ENCODE results near the gene SCEL. TPM values are rescaled to one million over a fixed set of nuclear protein-coding genes. Genes with fewer than 3 reads are reported as not detected.
A peak's percentile ranks its signal among the peaks of the same experiment; 100 is the strongest.
"Not testable (repeated sequence)": the region's sequence is repeated elsewhere in the genome, so short reads cannot be mapped to it uniquely, and the experiment has no call there.

SCEL gene
- total RNA-seq, 4 donors from 2014 or later, result 255 to 453 (median 376) TPM

DNA sequence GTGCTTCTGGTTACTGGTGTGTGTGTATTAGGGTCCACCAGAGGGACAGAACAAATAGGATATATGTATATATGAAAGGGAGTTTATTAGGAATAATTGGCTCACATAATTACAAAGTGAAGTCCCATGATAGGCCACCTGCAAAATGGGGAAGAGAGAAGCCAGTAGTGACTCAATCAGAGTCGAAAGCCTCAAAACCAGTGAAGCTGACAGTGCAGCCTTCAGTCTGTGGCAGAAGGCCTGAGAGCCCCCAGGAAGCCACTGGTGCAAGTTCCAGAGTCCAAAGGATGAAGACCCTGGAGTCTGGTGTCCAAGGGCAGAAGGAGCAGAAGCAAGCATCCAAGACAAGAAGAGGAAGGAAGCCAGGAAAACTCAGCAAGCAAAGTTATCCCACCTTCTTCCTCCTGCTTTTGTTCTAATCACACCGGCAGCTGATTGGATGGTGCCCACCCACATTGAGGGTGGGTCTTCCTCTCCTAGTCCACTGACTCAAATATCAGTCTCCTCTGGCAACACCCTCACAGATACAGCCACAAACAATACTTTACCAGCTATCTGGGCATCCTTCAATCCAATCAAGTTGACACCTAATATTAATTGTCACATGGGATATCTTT lies 21.7 kb upstream of the SCEL start:
- no peak for DNase-seq
- Histone ChIP-seq H3K27me3 (no peaks in the 10 kb centered on the region), H3K4me3 (no peak overlapping the region), H3K27ac (no peak overlapping the region), H3K4me1 (peaks cover 0 to 16% (median 4%) of the 10 kb centered on the region in 3 donors), H3K9me3 (no peaks in the 10 kb centered on the region), H3K36me3 (no peaks in the 10 kb centered on the region)
- intact Hi-C loops (cut with DNase I), result no loop called here
- TF ChIP-seq, protein P1, sequence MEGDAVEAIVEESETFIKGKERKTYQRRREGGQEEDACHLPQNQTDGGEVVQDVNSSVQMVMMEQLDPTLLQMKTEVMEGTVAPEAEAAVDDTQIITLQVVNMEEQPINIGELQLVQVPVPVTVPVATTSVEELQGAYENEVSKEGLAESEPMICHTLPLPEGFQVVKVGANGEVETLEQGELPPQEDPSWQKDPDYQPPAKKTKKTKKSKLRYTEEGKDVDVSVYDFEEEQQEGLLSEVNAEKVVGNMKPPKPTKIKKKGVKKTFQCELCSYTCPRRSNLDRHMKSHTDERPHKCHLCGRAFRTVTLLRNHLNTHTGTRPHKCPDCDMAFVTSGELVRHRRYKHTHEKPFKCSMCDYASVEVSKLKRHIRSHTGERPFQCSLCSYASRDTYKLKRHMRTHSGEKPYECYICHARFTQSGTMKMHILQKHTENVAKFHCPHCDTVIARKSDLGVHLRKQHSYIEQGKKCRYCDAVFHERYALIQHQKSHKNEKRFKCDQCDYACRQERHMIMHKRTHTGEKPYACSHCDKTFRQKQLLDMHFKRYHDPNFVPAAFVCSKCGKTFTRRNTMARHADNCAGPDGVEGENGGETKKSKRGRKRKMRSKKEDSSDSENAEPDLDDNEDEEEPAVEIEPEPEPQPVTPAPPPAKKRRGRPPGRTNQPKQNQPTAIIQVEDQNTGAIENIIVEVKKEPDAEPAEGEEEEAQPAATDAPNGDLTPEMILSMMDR (IDR thresholded peaks at IDR 0.05), result no peak
- TF ChIP-seq POLR2A (IDR thresholded peaks at IDR 0.05), result no peak
- WGBS, 2 donors, result 59 to 78% methylated on average over 2 of the region's 2 CpGs

DNA sequence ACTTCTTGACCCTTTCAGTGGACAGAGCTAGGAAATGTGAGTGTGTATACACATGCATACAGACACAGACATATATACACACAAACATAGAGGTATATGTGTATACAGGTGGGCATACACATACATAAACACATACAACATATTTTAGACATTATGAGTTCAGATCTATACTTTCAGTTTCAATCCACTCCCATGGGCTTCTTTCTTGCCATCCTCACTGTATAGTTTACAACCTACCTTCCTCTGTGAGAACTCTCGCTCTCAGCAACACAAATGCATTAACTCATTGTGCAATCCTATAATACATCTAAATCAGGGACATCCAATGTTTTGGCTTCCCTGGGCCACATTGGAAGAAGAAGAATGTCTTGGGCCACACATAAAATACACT lies 21.2 kb upstream of the SCEL start:
- TF ChIP-seq, protein P1 (IDR thresholded peaks at IDR 0.05), result no peak
- no peak for TF ChIP-seq POLR2A (IDR thresholded peaks at IDR 0.05)
- WGBS, 2 donors, result 0 to 58% methylated on average over 1 of the region's 1 CpG
- Histone ChIP-seq H3K36me3 (no peaks in the 10 kb centered on the region), H3K4me1 (peaks cover 0 to 11% (median 0%) of the 10 kb centered on the region in 3 donors), H3K27ac (no peak overlapping the region), H3K9me3 (no peaks in the 10 kb centered on the region), H3K4me3 (no peak overlapping the region), H3K27me3 (no peaks in the 10 kb centered on the region)
- no peak for DNase-seq
- intact Hi-C loops (cut with DNase I), result no loop called here

DNA sequence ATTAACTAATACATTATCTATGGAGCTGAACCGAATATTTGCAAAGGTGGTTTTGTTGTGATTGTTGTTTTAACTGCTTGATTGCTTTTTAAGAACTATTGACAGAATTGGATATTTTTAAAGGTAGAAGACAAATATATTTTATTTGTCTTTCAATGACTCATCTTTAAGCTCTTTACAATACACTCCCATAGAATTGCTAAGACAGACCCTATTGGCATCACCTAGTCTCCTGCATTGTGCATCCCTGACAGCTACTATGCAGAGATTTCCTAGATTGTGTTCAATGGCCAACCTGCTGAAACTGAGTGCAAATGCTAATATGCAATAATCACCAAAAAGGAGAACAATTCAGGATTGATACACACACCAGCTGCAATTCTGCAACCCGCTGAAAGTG lies 19.7 kb upstream of the SCEL start:
- Histone ChIP-seq H3K4me1 (peaks cover 0 to 13% (median 0%) of the 10 kb centered on the region in 3 donors), H3K4me3 (no peak overlapping the region), H3K27ac (peak overlapping the region in 1 of 4 donors; percentile 59), H3K27me3 (no peaks in the 10 kb centered on the region), H3K36me3 (no peaks in the 10 kb centered on the region), H3K9me3 (no peaks in the 10 kb centered on the region)
- TF ChIP-seq, protein P1 (IDR thresholded peaks at IDR 0.05), result no peak
- no peak for TF ChIP-seq POLR2A (IDR thresholded peaks at IDR 0.05)
- WGBS, 2 donors, result 64 to 77% methylated on average over 2 of the region's 2 CpGs
- DNase-seq, result no peak
- intact Hi-C loops (cut with DNase I), result no loop called here

DNA sequence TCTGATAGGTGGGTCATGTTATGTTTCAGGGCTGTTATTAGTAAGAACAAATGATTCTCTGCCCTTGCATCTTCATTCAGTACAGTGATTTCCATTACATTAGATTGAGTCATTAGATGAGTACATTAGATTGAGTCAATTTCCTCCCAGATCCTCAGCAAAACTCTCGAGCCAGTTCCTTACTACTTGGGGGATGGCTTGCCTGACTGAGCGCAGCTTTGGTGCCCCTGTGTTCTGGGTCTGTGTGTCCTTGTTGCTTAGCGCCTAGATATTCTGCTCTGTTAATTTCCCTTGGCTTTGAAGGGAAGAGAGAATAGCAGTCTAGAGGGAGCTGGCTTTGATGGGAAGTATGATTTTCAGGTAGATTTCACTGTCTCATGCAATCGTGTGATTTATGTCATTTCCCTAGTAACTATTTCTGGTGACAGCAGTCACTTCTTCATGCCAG lies 19.1 kb upstream of the SCEL start:
- intact Hi-C loops (cut with DNase I), result no loop called here
- Histone ChIP-seq H3K36me3 (no peaks in the 10 kb centered on the region), H3K4me1 (peaks cover 0 to 19% (median 0%) of the 10 kb centered on the region in 3 donors), H3K27ac (peak overlapping the region in 1 of 4 donors; percentile 59), H3K4me3 (no peak overlapping the region), H3K27me3 (no peaks in the 10 kb centered on the region), H3K9me3 (no peaks in the 10 kb centered on the region)
- TF ChIP-seq POLR2A (IDR thresholded peaks at IDR 0.05), result no peak
- TF ChIP-seq, protein P1 (IDR thresholded peaks at IDR 0.05), result no peak
- WGBS, 2 donors, result 39 to 45% methylated on average over 4 of the region's 4 CpGs
- DNase-seq, result no peak

DNA sequence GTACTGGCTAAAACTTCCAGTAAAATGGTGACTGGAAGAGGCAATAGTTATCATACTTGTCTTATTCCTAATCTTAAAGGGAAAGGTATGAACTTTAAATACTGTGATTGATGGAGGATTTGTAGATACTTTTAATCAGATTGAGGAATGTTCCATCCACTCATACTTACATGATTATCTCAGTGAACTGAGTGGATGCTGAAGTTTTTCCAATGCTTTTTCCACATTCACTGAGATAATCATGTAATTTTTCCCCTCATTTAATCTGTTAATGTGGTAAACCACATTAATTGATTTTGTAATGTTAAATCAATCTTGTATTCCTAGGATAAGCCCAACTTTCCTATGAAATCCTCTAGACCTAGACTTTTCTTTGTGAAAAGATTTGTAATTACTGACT lies 17.2 kb upstream of the SCEL start:
- DNase-seq, result no peak
- Histone ChIP-seq H3K4me1 (peaks cover 0 to 38% (median 7%) of the 10 kb centered on the region in 3 donors), H3K4me3 (no peak overlapping the region), H3K27me3 (no peaks in the 10 kb centered on the region), H3K27ac (no peak overlapping the region), H3K9me3 (no peaks in the 10 kb centered on the region), H3K36me3 (no peaks in the 10 kb centered on the region)
- intact Hi-C loops (cut with DNase I), result no loop called here
- no peak for TF ChIP-seq POLR2A (IDR thresholded peaks at IDR 0.05)
- TF ChIP-seq, protein P1 (IDR thresholded peaks at IDR 0.05), result no peak

DNA sequence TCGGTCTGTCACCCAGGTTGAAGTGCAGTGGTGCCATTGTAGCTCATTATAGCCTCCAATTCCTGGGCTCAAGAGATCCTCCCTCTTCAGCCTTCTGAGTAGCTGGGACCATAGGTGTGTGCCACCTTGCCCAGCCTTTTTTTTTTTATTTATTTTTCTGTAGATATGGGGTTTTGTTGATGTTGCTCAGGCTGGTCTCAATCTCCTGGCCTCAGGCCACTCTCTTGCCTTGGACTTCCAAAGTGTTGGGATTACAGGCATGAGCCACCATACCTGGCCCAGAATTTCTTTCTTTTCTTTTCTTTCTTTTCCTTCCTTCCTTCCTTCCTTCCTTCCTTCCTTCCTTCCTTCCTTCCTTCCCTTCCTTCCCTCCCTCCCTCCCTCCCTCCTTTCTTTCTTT lies 16.1 kb upstream of the SCEL start:
- DNase-seq; H3K36me3 ChIP-seq; intact Hi-C loops (cut with DNase I); H3K4me3 ChIP-seq; H3K27me3 ChIP-seq; H3K9me3 ChIP-seq: not testable (repeated sequence)
- 86 to 89% methylated on average over 1 of the region's 1 CpG for WGBS, 2 donors
- H3K27ac ChIP-seq, result peak overlapping the region in 1 of 4 donors; percentile 90
- H3K4me1 ChIP-seq, result peaks cover 0 to 48% (median 7%) of the 10 kb centered on the region in 3 donors

Data from esophagus squamous epithelium (tissue), 5 donors.